Spinal cord (tissue), 10 donors: ENCODE results near the gene SSC4D. TPM values are rescaled to one million over a fixed set of nuclear protein-coding genes. Genes with fewer than 3 reads are reported as not detected.
"Not testable (repeated sequence)": the region's sequence is repeated elsewhere in the genome, so short reads cannot be mapped to it uniquely, and the experiment has no call there.

Source experiments
- DNase-seq, 6 donors: peaks; one replicate each; pipeline versions ENCODE4 v3.0.0 to v3.0.0-alpha.2; 2013 to 2015; ENCODE audit warnings: low spot score in 6 of 6, low read depth in 4 of 6
- H3K27ac ChIP-seq: one replicate; pipeline ENCODE4 v1.5.1; 2013; ENCODE audit warnings: low read depth, low read length, control low read depth
- H3K27me3 ChIP-seq: one replicate; pipeline ENCODE4 v1.6.1; 2013; ENCODE audit warnings: low read length; ENCODE audit not compliant: control insufficient read depth, insufficient read depth
- H3K36me3 ChIP-seq: one replicate; pipeline ENCODE4 v1.6.1; 2013; ENCODE audit warnings: low read length; ENCODE audit not compliant: control insufficient read depth, insufficient read depth
- H3K4me1 ChIP-seq: one replicate; pipeline ENCODE4 v1.6.1; 2013; ENCODE audit warnings: low read length; ENCODE audit not compliant: control insufficient read depth, insufficient read depth
- H3K4me3 ChIP-seq: one replicate; pipeline ENCODE4 v1.5.1; 2013; ENCODE audit warnings: low read depth, low read length, control low read depth
- H3K9me3 ChIP-seq: one replicate; pipeline ENCODE4 v1.6.1; 2013; ENCODE audit warnings: low read length; ENCODE audit not compliant: control insufficient read depth, insufficient read depth
- WGBS: methylation state at CpG from one replicate; pipeline ENCODE4 v1.1.5; 2013; ENCODE audit warnings: missing lambda C conversion rate; ENCODE audit not compliant: insufficient coverage; 5-methylcytosine and 5-hydroxymethylcytosine counted together
- polyA plus RNA-seq, 2 donors: library from polyadenylated mRNA; unstranded; fragments of 120-200 nt; gene quantifications; one replicate each; pipeline ENCODE4 v1.2.1, GENCODE V29; 2013; ENCODE audit not compliant: insufficient read length in 2 of 2
- total RNA-seq, 2 donors: library from RNA; depleted of rRNA in 1 of 2; stranded (reverse); fragments of 120-200 nt in 1 of 2; fragments of >200 nt in 1 of 2; gene quantifications; one replicate each; pipeline versions ENCODE4 v1.2.3 to v1.2.4, GENCODE V29; 2013 to 2014
- donor health status: healthy.

The SSC4D gene
- total and polyA plus RNA-seq, 4 donors, result 1.9 to 4.3 (median 3.1) TPM

- no peak overlapping the region for H3K27ac ChIP-seq
- DNase-seq, result no peak
- 96% methylated on average over 7 of the region's 10 CpGs for WGBS
- H3K4me3 ChIP-seq, result no peak overlapping the region
- no peaks in the 10 kb centered on the region for H3K9me3 ChIP-seq
- no peaks in the 10 kb centered on the region for H3K27me3 ChIP-seq
- H3K4me1 ChIP-seq, result peaks cover 2% of the 10 kb centered on the region
- H3K36me3 ChIP-seq, result peaks cover 3% of the 10 kb centered on the region
These were observed 5.6 kb downstream of the SSC4D start for GRCh38 chr7:76403780-76404494.

- H3K9me3 ChIP-seq, H3K27me3 ChIP-seq, H3K4me1 ChIP-seq, H3K27ac ChIP-seq, H3K4me3 ChIP-seq, H3K36me3 ChIP-seq, DNase-seq: not testable (repeated sequence)
- 100% methylated on average over 2 of the region's 8 CpGs for WGBS
These were observed 6.4 kb downstream of the SSC4D start for GRCh38 chr7:76403097-76403496.

GRCh38 chr7:76400248-76400647 lies 9.2 kb downstream of the SSC4D start:
- Histone ChIP-seq H3K4me3 (no peak overlapping the region), H3K27ac (no peak overlapping the region), H3K9me3 (no peaks in the 10 kb centered on the region), H3K4me1 (peaks cover 15% of the 10 kb centered on the region), H3K27me3 (no peaks in the 10 kb centered on the region), H3K36me3 (peaks cover 3% of the 10 kb centered on the region)
- no peak for DNase-seq
- WGBS, result 93% methylated on average over 16 of the region's 23 CpGs

GRCh38 chr7:76397409-76398183 lies 11.9 kb downstream of the SSC4D start:
- Histone ChIP-seq H3K4me3 (peak overlapping the region; percentile 36), H3K4me1 (peaks cover 27% of the 10 kb centered on the region), H3K27ac (no peak overlapping the region)

GRCh38 chr7:76396864-76397263 lies 12.6 kb downstream of the SSC4D start:
- no peak overlapping the region for H3K27ac ChIP-seq

More at GRCh38 chr7:76397409-76398183, 11.9 kb downstream of the SSC4D start:
- Histone ChIP-seq H3K27me3 (no peaks in the 10 kb centered on the region), H3K9me3 (no peaks in the 10 kb centered on the region), H3K36me3 (peaks cover 3% of the 10 kb centered on the region)
- DNase-seq, result peak in 2 of 6 donors; percentile 76 to 87
- WGBS, result 11% methylated on average over 41 of the region's 45 CpGs

GRCh38 chr7:76395965-76396726 lies 13.4 kb downstream of the SSC4D start:
- Histone ChIP-seq H3K27ac (no peak overlapping the region), H3K36me3 (peaks cover 3% of the 10 kb centered on the region), H3K9me3 (no peaks in the 10 kb centered on the region), H3K4me3 (no peak overlapping the region), H3K4me1 (peaks cover 29% of the 10 kb centered on the region), H3K27me3 (no peaks in the 10 kb centered on the region)
- peak in 2 of 6 donors; percentile 43 to 60 for DNase-seq
- WGBS, result 56% methylated on average over 6 of the region's 13 CpGs

More at GRCh38 chr7:76396864-76397263, 12.6 kb downstream of the SSC4D start:
- H3K9me3 ChIP-seq, result no peaks in the 10 kb centered on the region
- DNase-seq, result no peak
- H3K36me3 ChIP-seq, result peaks cover 3% of the 10 kb centered on the region
- no peak overlapping the region for H3K4me3 ChIP-seq
- 76% methylated on average over 7 of the region's 8 CpGs for WGBS
- peaks cover 29% of the 10 kb centered on the region for H3K4me1 ChIP-seq
- no peaks in the 10 kb centered on the region for H3K27me3 ChIP-seq

GRCh38 chr7:76395605-76395964 lies 13.9 kb downstream of the SSC4D start:
- H3K9me3 ChIP-seq, DNase-seq, H3K27me3 ChIP-seq, H3K36me3 ChIP-seq, H3K27ac ChIP-seq, H3K4me3 ChIP-seq: not testable (repeated sequence)
- 75% methylated on average over 7 of the region's 11 CpGs for WGBS
- H3K4me1 ChIP-seq, result peaks cover 29% of the 10 kb centered on the region

GRCh38 chr7:76394957-76395356 lies 14.5 kb downstream of the SSC4D start:
- Histone ChIP-seq H3K27me3 (no peaks in the 10 kb centered on the region), H3K27ac (no peak overlapping the region), H3K9me3 (no peaks in the 10 kb centered on the region), H3K36me3 (peaks cover 2% of the 10 kb centered on the region), H3K4me3 (no peak overlapping the region), H3K4me1 (peaks cover 29% of the 10 kb centered on the region)
- 95% methylated on average over 3 of the region's 9 CpGs for WGBS
- DNase-seq, result no peak

GRCh38 chr7:76393116-76394031 lies 16.1 kb downstream of the SSC4D start:
- peak; percentile 80 to 97 (median 83) for DNase-seq
- Histone ChIP-seq H3K36me3 (peaks cover 4% of the 10 kb centered on the region), H3K27me3 (no peaks in the 10 kb centered on the region), H3K4me1 (peaks cover 40% of the 10 kb centered on the region), H3K27ac (peak overlapping the region; percentile 67), H3K9me3 (no peaks in the 10 kb centered on the region), H3K4me3 (peak overlapping the region; percentile 51)
- whole genome bisulfite sequencing, result under 1% methylated on average over 89 of the region's 99 CpGs
